ENCODE data around the gene PADI4.

GRCh38 chr1:17310068-17310640, 2.2 kb downstream of the PADI4 start:
- TF ChIP-seq CTCF (IDR thresholded peaks at IDR 0.05) (no peak), POLR2A (IDR thresholded peaks at IDR 0.05) (no peak), POLR2AphosphoS5 (IDR thresholded peaks at IDR 0.05) (no peak)

All from prostate gland (tissue), 2 donors.